ENCODE measurements around the gene PLXNA2. TPM values are rescaled to one million over a fixed set of nuclear protein-coding genes. Genes with fewer than 3 reads are reported as not detected.

The PLXNA2 gene
- total and polyA plus RNA-seq, 2 donors (not counting 3 experiments of a cell fraction or from before 2014, with no cell fraction given) = 42.6 to 229 TPM

- Histone ChIP-seq H3K9me3 (replicated peaks; ENCODE audit: control insufficient read depth, insufficient read depth, low read length) (no peaks in the 10 kb centered on the region), H3K9me1 (replicated peaks; ENCODE audit: control insufficient read depth, extremely low read depth, insufficient read depth, low read length) (no peaks in the 10 kb centered on the region), H2AFZ (ENCODE audit: low read depth, low read length) (no peak overlapping the region), H3K27me3 (ENCODE audit: control insufficient read depth in 2 of 2, insufficient read depth in 2 of 2, low read length in 2 of 2) (no peaks in the 10 kb centered on the region), H3K4me3 (replicated peaks in 1 of 3; ENCODE audit: insufficient read depth in 1 of 3, low read depth in 1 of 3, low read length in 3 of 3) (no peak overlapping the region), H3K27ac (ENCODE audit: insufficient read depth, low read depth, low read length) (no peak overlapping the region), H3K36me3 (ENCODE audit: control insufficient read depth in 2 of 2, extremely low read depth in 1 of 2, insufficient read depth in 2 of 2, low read length in 2 of 2) (peaks cover 39 to 53% of the 10 kb centered on the region in 2 experiments), H3K4me2 (ENCODE audit: insufficient read depth, low read length) (no peak overlapping the region), H3K4me1 (ENCODE audit: control insufficient read depth, extremely low read depth, insufficient read depth, low read length) (no peaks in the 10 kb centered on the region), H3K9ac (replicated peaks; ENCODE audit: extremely low read depth, insufficient read depth, low read length) (no peak overlapping the region), H3K79me2 (ENCODE audit: control insufficient read depth, insufficient read depth, low read length) (no peaks in the 10 kb centered on the region), H4K20me1 (replicated peaks; ENCODE audit: control insufficient read depth, extremely low read depth, insufficient read depth, low read length) (no peaks in the 10 kb centered on the region)
- ChIA-PET CTCF (interaction anchor here (0.9 to 5.1 kb wide), 7 partner anchors 10 to 227 kb away, joined by 3 to 20 read pairs (median 3); partner anchors contain the start of gene PLXNA2), POLR2A (no interaction called here)
- dilution Hi-C loops (cut with MboI; ENCODE audit: extremely low pct_ligation_motif_present, low sequenced_read_pairs) (no loop called here), intact Hi-C loops (cut with micrococcal nuclease) (no loop called here)
- no peak for TF ChIP-seq EZH2 (IDR thresholded peaks at IDR 0.05; ENCODE audit: borderline replicate concordance, low read depth, low read length, severe bottlenecking)
- TF ChIP-seq MAX (IDR thresholded peaks at IDR 0.05; ENCODE audit: insufficient read depth, insufficient read length) = no peak
- TF ChIP-seq POLR2AphosphoS5 (IDR thresholded peaks at IDR 0.05; ENCODE audit: insufficient read depth, low read depth, low read length) = no peak
- no peak for TF ChIP-seq POLR2A (IDR thresholded peaks at IDR 0.05; ENCODE audit: low read depth, low read length)
- no peak for TF ChIP-seq FOS (IDR thresholded peaks at IDR 0.05; ENCODE audit: borderline replicate concordance, insufficient read depth, low read length)
- no peak for TF ChIP-seq CTCF (IDR thresholded peaks at IDR 0.05; ENCODE audit: extremely low read depth in 1 of 2, insufficient read depth in 1 of 2, low read depth in 1 of 2, low read length in 2 of 2)
- no peak for TF ChIP-seq MYC (IDR thresholded peaks at IDR 0.05; ENCODE audit: low read depth, low read length)
- TF ChIP-seq JUN (IDR thresholded peaks at IDR 0.05; ENCODE audit: borderline replicate concordance, insufficient read depth, insufficient read length, low read depth) = no peak
- TF ChIP-seq GATA2 (IDR thresholded peaks at IDR 0.05; ENCODE audit: insufficient read depth, insufficient read length, low read depth, low read length) = no peak
- FAIRE-seq (no peak), DNase-seq (ENCODE audit: low read depth, low spot score) (no peak)
- BruUV-seq (replicated peaks) = no TSS peak
Observed at GRCh38 chr1:208055535-208055934, 188.6 kb downstream of the PLXNA2 start.
